Measurements from ENCODE around the gene METTL9. TPM values are rescaled to one million over a fixed set of nuclear protein-coding genes. Genes with fewer than 3 reads are reported as not detected.
"Not testable (repeated sequence)": the region's sequence is repeated elsewhere in the genome, so short reads cannot be mapped to it uniquely, and the experiment has no call there.

METTL9 gene
- total RNA-seq, 1 experiment from 2014 or later: 41.4 TPM

DNA sequence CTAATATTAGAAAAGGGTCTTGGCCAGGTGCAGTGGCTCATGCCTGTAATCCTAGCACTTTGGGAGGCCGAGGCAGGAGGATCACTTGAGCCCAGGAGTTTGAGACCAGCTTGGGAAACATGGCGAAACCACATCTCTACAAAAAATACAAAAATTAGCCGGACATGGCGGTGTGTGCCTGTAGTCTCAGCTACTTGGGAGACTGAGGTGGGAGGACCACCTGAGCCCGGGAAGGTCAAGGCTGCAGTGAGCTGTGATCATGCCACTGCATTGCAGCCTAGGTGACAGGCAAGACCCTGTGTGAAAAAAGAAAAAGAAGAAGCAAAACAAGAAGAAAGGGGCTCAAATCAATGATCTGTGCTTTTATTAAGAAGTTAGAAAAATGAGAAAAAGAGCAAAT lies 21.1 kb upstream of the METTL9 start:
- not testable (repeated sequence) for BruUV-seq (replicated peaks)

DNA sequence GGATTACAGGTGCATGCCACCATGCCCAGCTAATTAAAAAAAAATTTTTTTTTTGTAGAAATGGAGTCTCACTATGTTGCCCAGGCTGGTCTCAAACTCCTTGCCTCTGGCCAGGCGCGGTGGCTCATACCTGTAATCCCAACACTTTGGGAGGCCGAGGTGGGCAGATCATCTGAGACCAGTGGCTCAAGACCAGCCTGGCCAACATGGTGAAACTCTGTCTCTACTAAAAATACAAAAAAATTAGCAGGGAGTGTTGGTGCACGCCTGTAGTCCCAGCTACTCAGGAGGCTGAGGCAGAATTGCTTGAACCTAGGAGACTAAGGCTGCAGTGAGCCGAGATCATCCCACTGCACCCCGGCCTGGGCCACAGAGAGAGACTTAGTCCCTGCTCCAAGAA lies 19.2 kb upstream of the METTL9 start:
- intact Hi-C loops (cut with micrococcal nuclease); H3K4me3 ChIP-seq (replicated peaks in 1 of 2; ENCODE audit: low read depth in 1 of 2, low read length in 2 of 2); DNase-seq (ENCODE audit: low read depth, low spot score); H3K36me3 ChIP-seq (ENCODE audit: control insufficient read depth in 1 of 2, insufficient read depth in 2 of 2, low read length in 2 of 2); H2AFZ ChIP-seq (ENCODE audit: low read depth, low read length, poor library complexity, severe bottlenecking); H3K27me3 ChIP-seq (ENCODE audit: insufficient read depth, low read length); POLR2A ChIA-PET; CTCF ChIA-PET; H3K79me2 ChIP-seq (ENCODE audit: insufficient read depth, low read length); H4K20me1 ChIP-seq (ENCODE audit: insufficient read depth); H3K9me2 ChIP-seq (ENCODE audit: insufficient read depth); H3K27ac ChIP-seq (ENCODE audit: low read depth, low read length); RAD21 ChIA-PET (ENCODE audit: low non-redundant PET in 1 of 2, low total read pairs in 2 of 2, uncharacterized antibody in 2 of 2, unreplicated experiment in 2 of 2); ATAC-seq; H3K9me3 ChIP-seq (ENCODE audit: control insufficient read depth in 1 of 2, insufficient read depth in 1 of 2, low read depth in 1 of 2, low read length in 2 of 2); H3K4me1 ChIP-seq (ENCODE audit: control insufficient read depth in 1 of 2, insufficient read depth in 2 of 2, low read length in 2 of 2); H3K4me2 ChIP-seq (ENCODE audit: low read length); BruUV-seq (replicated peaks); H3K9ac ChIP-seq (ENCODE audit: low read length): not testable (repeated sequence)

More for the DNA sequence above, 21.1 kb upstream of the METTL9 start:
- ATAC-seq; intact Hi-C loops (cut with micrococcal nuclease); H3K4me3 ChIP-seq (replicated peaks in 1 of 2; ENCODE audit: low read depth in 1 of 2, low read length in 2 of 2); CTCF ChIA-PET; H3K27me3 ChIP-seq (ENCODE audit: insufficient read depth, low read length); H3K4me2 ChIP-seq (ENCODE audit: low read length); POLR2A ChIA-PET; H3K9me3 ChIP-seq (ENCODE audit: control insufficient read depth in 1 of 2, insufficient read depth in 1 of 2, low read depth in 1 of 2, low read length in 2 of 2); H3K9me2 ChIP-seq (ENCODE audit: insufficient read depth); RAD21 ChIA-PET (ENCODE audit: low non-redundant PET in 1 of 2, low total read pairs in 2 of 2, uncharacterized antibody in 2 of 2, unreplicated experiment in 2 of 2); H3K9ac ChIP-seq (ENCODE audit: low read length); DNase-seq (ENCODE audit: low read depth, low spot score); H2AFZ ChIP-seq (ENCODE audit: low read depth, low read length, poor library complexity, severe bottlenecking); H3K4me1 ChIP-seq (ENCODE audit: control insufficient read depth in 1 of 2, insufficient read depth in 2 of 2, low read length in 2 of 2); H3K27ac ChIP-seq (ENCODE audit: low read depth, low read length); H3K36me3 ChIP-seq (ENCODE audit: control insufficient read depth in 1 of 2, insufficient read depth in 2 of 2, low read length in 2 of 2); H4K20me1 ChIP-seq (ENCODE audit: insufficient read depth); H3K79me2 ChIP-seq (ENCODE audit: insufficient read depth, low read length): not testable (repeated sequence)

DNA sequence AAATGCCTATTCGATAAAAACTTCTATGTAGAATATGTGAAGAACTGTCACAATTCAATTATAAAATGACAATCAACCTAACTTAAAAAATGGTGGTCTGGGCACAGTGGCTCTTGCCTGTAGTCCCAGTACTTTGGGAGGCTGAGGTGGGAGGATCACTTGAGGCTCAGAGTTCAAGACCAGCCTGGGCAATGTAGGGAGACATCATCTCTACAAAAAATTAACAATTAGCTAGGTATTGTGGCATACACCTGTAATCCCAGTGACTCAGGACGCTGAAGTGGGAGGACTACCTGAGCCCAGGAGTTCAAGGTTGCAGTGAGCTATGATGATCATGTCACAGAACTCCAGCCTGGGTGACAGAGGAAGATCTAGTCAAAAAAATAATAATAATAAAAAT lies 18.6 kb upstream of the METTL9 start:
- POLR2A ChIA-PET: interaction anchor here (2.5 kb wide), 1 partner anchor 1118 kb away, joined by 7 read pairs; no protein-coding TSS in a partner anchor
- TF ChIP-seq TCF7L2 (IDR thresholded peaks at IDR 0.05; ENCODE audit: borderline replicate concordance, extremely low read depth, insufficient read depth, insufficient read length) (no peak), POLR2A (IDR thresholded peaks at IDR 0.05; ENCODE audit: borderline replicate concordance, extremely low read depth, insufficient read depth, insufficient read length) (no peak), ZNF274 (IDR thresholded peaks at IDR 0.05; ENCODE audit: low read depth, low read length) (no peak), EGR1 (IDR thresholded peaks at IDR 0.05; ENCODE audit: low read depth) (no peak), RAD21 (IDR thresholded peaks at IDR 0.05; ENCODE audit: low read depth) (no peak)
- TF ChIP-seq, protein P1, sequence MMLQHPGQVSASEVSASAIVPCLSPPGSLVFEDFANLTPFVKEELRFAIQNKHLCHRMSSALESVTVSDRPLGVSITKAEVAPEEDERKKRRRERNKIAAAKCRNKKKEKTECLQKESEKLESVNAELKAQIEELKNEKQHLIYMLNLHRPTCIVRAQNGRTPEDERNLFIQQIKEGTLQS (IDR thresholded peaks at IDR 0.05): no peak
- TF ChIP-seq, protein P2, sequence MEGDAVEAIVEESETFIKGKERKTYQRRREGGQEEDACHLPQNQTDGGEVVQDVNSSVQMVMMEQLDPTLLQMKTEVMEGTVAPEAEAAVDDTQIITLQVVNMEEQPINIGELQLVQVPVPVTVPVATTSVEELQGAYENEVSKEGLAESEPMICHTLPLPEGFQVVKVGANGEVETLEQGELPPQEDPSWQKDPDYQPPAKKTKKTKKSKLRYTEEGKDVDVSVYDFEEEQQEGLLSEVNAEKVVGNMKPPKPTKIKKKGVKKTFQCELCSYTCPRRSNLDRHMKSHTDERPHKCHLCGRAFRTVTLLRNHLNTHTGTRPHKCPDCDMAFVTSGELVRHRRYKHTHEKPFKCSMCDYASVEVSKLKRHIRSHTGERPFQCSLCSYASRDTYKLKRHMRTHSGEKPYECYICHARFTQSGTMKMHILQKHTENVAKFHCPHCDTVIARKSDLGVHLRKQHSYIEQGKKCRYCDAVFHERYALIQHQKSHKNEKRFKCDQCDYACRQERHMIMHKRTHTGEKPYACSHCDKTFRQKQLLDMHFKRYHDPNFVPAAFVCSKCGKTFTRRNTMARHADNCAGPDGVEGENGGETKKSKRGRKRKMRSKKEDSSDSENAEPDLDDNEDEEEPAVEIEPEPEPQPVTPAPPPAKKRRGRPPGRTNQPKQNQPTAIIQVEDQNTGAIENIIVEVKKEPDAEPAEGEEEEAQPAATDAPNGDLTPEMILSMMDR (IDR thresholded peaks at IDR 0.05 in 2 of 3, conservative IDR thresholded peaks at IDR 0.05 in 1 of 3; ENCODE audit: borderline replicate concordance in 1 of 3, insufficient read depth in 1 of 3, low read depth in 2 of 3, low read length in 2 of 3): no peak
- TF ChIP-seq, protein P3, sequence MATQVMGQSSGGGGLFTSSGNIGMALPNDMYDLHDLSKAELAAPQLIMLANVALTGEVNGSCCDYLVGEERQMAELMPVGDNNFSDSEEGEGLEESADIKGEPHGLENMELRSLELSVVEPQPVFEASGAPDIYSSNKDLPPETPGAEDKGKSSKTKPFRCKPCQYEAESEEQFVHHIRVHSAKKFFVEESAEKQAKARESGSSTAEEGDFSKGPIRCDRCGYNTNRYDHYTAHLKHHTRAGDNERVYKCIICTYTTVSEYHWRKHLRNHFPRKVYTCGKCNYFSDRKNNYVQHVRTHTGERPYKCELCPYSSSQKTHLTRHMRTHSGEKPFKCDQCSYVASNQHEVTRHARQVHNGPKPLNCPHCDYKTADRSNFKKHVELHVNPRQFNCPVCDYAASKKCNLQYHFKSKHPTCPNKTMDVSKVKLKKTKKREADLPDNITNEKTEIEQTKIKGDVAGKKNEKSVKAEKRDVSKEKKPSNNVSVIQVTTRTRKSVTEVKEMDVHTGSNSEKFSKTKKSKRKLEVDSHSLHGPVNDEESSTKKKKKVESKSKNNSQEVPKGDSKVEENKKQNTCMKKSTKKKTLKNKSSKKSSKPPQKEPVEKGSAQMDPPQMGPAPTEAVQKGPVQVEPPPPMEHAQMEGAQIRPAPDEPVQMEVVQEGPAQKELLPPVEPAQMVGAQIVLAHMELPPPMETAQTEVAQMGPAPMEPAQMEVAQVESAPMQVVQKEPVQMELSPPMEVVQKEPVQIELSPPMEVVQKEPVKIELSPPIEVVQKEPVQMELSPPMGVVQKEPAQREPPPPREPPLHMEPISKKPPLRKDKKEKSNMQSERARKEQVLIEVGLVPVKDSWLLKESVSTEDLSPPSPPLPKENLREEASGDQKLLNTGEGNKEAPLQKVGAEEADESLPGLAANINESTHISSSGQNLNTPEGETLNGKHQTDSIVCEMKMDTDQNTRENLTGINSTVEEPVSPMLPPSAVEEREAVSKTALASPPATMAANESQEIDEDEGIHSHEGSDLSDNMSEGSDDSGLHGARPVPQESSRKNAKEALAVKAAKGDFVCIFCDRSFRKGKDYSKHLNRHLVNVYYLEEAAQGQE (IDR thresholded peaks at IDR 0.05; ENCODE audit: low read depth): no peak

More for the DNA sequence above, 18.6 kb upstream of the METTL9 start:
- CTCF ChIA-PET: no interaction called here
- no peak overlapping the region for H3K4me3 ChIP-seq (replicated peaks in 1 of 2; ENCODE audit: low read depth in 1 of 2, low read length in 2 of 2)
- H2AFZ ChIP-seq (ENCODE audit: low read depth, low read length, poor library complexity, severe bottlenecking): no peak overlapping the region
- H3K27me3 ChIP-seq (ENCODE audit: insufficient read depth, low read length): no peaks in the 10 kb centered on the region
- H3K9me2 ChIP-seq (ENCODE audit: insufficient read depth): no peaks in the 10 kb centered on the region
- H3K9me3 ChIP-seq (ENCODE audit: control insufficient read depth in 1 of 2, insufficient read depth in 1 of 2, low read depth in 1 of 2, low read length in 2 of 2): no peaks in the 10 kb centered on the region
- no peaks in the 10 kb centered on the region for H3K36me3 ChIP-seq (ENCODE audit: control insufficient read depth in 1 of 2, insufficient read depth in 2 of 2, low read length in 2 of 2)
- RAD21 ChIA-PET (ENCODE audit: low non-redundant PET in 1 of 2, low total read pairs in 2 of 2, uncharacterized antibody in 2 of 2, unreplicated experiment in 2 of 2): no interaction called here
- H3K4me2 ChIP-seq (ENCODE audit: low read length): no peak overlapping the region
- no peak for DNase-seq (ENCODE audit: low read depth, low spot score)
- intact Hi-C loops (cut with micrococcal nuclease): no loop called here
- no peak for ATAC-seq
- H3K79me2 ChIP-seq (ENCODE audit: insufficient read depth, low read length): no peaks in the 10 kb centered on the region
- no TSS peak for BruUV-seq (replicated peaks)
- no peak overlapping the region for H3K9ac ChIP-seq (ENCODE audit: low read length)
- no peaks in the 10 kb centered on the region for H4K20me1 ChIP-seq (ENCODE audit: insufficient read depth)
- no peak overlapping the region for H3K27ac ChIP-seq (ENCODE audit: low read depth, low read length)
- no peaks in the 10 kb centered on the region for H3K4me1 ChIP-seq (ENCODE audit: control insufficient read depth in 1 of 2, insufficient read depth in 2 of 2, low read length in 2 of 2)
